ENCODE measurements around the gene MAGI2.
"Not testable (repeated sequence)": the region's sequence is repeated elsewhere in the genome, so short reads cannot be mapped to it uniquely, and the experiment has no call there.

MAGI2 gene

GRCh38 chr7:78014401-78014800 is 1439.1 kb downstream of the MAGI2 start:
- Histone ChIP-seq H3K27me3 (ENCODE audit: control insufficient read depth, insufficient read depth, low read length) (peaks cover 12% of the 10 kb centered on the region; the same call in 1 of the 2 replicates), H3K4me3 (ENCODE audit: low read depth, low read length) (no peak overlapping the region), H3K36me3 (ENCODE audit: control insufficient read depth, insufficient read depth, low read length) (no peaks in the 10 kb centered on the region), H3K9me3 (ENCODE audit: control insufficient read depth, insufficient read depth, low read depth, low read length) (no peaks in the 10 kb centered on the region), H3K27ac (ENCODE audit: low read depth, low read length) (no peak overlapping the region), H3K9ac (ENCODE audit: low read length) (no peak overlapping the region), H3K4me1 (ENCODE audit: control insufficient read depth, insufficient read depth, low read length) (peaks cover 16% of the 10 kb centered on the region)

- Histone ChIP-seq H3K36me3 (ENCODE audit: control insufficient read depth, insufficient read depth, low read length) (no peaks in the 10 kb centered on the region), H3K4me1 (ENCODE audit: control insufficient read depth, insufficient read depth, low read length) (peaks cover 9% of the 10 kb centered on the region), H3K4me3 (ENCODE audit: low read depth, low read length) (no peak overlapping the region), H3K9ac (ENCODE audit: low read length) (no peak overlapping the region), H3K27ac (ENCODE audit: low read depth, low read length) (no peak overlapping the region), H3K27me3 (ENCODE audit: control insufficient read depth, insufficient read depth, low read length) (peaks cover 5% of the 10 kb centered on the region; the same call in 1 of the 2 replicates), H3K9me3 (ENCODE audit: control insufficient read depth, insufficient read depth, low read depth, low read length) (no peaks in the 10 kb centered on the region)
Observed at GRCh38 chr7:78013386-78013785, 1440.1 kb downstream of the MAGI2 start.

- H3K4me3 ChIP-seq (ENCODE audit: low read depth, low read length), result no peak overlapping the region
- H3K9ac ChIP-seq (ENCODE audit: low read length), result no peak overlapping the region
- H3K27me3 ChIP-seq (ENCODE audit: control insufficient read depth, insufficient read depth, low read length), result no peaks in the 10 kb centered on the region
- H3K36me3 ChIP-seq (ENCODE audit: control insufficient read depth, insufficient read depth, low read length), result no peaks in the 10 kb centered on the region
- no peak overlapping the region for H3K27ac ChIP-seq (ENCODE audit: low read depth, low read length)
- no peaks in the 10 kb centered on the region for H3K9me3 ChIP-seq (ENCODE audit: control insufficient read depth, insufficient read depth, low read depth, low read length)
- H3K4me1 ChIP-seq (ENCODE audit: control insufficient read depth, insufficient read depth, low read length), result no peaks in the 10 kb centered on the region
Observed at GRCh38 chr7:78011642-78012041, 1441.8 kb downstream of the MAGI2 start.

- Histone ChIP-seq H3K4me1 (ENCODE audit: control insufficient read depth, insufficient read depth, low read length) (no peaks in the 10 kb centered on the region; the same call in 1 of the 2 replicates), H3K9me3 (ENCODE audit: control insufficient read depth, insufficient read depth, low read depth, low read length) (no peaks in the 10 kb centered on the region), H3K27me3 (ENCODE audit: control insufficient read depth, insufficient read depth, low read length) (no peaks in the 10 kb centered on the region), H3K9ac (ENCODE audit: low read length) (no peak overlapping the region), H3K36me3 (ENCODE audit: control insufficient read depth, insufficient read depth, low read length) (no peaks in the 10 kb centered on the region), H3K27ac (ENCODE audit: low read depth, low read length) (no peak overlapping the region), H3K4me3 (ENCODE audit: low read depth, low read length) (no peak overlapping the region)
Observed at GRCh38 chr7:78007231-78007630, 1446.2 kb downstream of the MAGI2 start.

- Histone ChIP-seq H3K36me3 (ENCODE audit: control insufficient read depth, insufficient read depth, low read length) (no peaks in the 10 kb centered on the region), H3K9me3 (ENCODE audit: control insufficient read depth, insufficient read depth, low read depth, low read length) (no peaks in the 10 kb centered on the region), H3K4me1 (ENCODE audit: control insufficient read depth, insufficient read depth, low read length) (no peaks in the 10 kb centered on the region; the same call in 1 of the 2 replicates), H3K27ac (ENCODE audit: low read depth, low read length) (no peak overlapping the region), H3K9ac (ENCODE audit: low read length) (no peak overlapping the region), H3K4me3 (ENCODE audit: low read depth, low read length) (no peak overlapping the region), H3K27me3 (ENCODE audit: control insufficient read depth, insufficient read depth, low read length) (no peaks in the 10 kb centered on the region)
Observed at GRCh38 chr7:78006063-78006755, 1447.3 kb downstream of the MAGI2 start.

GRCh38 chr7:78002715-78003114 is 1450.8 kb downstream of the MAGI2 start:
- H3K9me3 ChIP-seq (ENCODE audit: control insufficient read depth, insufficient read depth, low read depth, low read length), result no peaks in the 10 kb centered on the region
- H3K36me3 ChIP-seq (ENCODE audit: control insufficient read depth, insufficient read depth, low read length), result no peaks in the 10 kb centered on the region
- H3K4me3 ChIP-seq (ENCODE audit: low read depth, low read length), result no peak overlapping the region
- no peaks in the 10 kb centered on the region for H3K27me3 ChIP-seq (ENCODE audit: control insufficient read depth, insufficient read depth, low read length)
- no peak overlapping the region for H3K27ac ChIP-seq (ENCODE audit: low read depth, low read length)
- no peaks in the 10 kb centered on the region; the same call in 1 of the 2 replicates for H3K4me1 ChIP-seq (ENCODE audit: control insufficient read depth, insufficient read depth, low read length)
- no peak overlapping the region for H3K9ac ChIP-seq (ENCODE audit: low read length)

- Histone ChIP-seq H3K4me1 (ENCODE audit: control insufficient read depth, insufficient read depth, low read length) (no peaks in the 10 kb centered on the region; the same call in 1 of the 2 replicates), H3K9ac (ENCODE audit: low read length) (no peak overlapping the region), H3K9me3 (ENCODE audit: control insufficient read depth, insufficient read depth, low read depth, low read length) (no peaks in the 10 kb centered on the region), H3K36me3 (ENCODE audit: control insufficient read depth, insufficient read depth, low read length) (no peaks in the 10 kb centered on the region), H3K27me3 (ENCODE audit: control insufficient read depth, insufficient read depth, low read length) (no peaks in the 10 kb centered on the region), H3K4me3 (ENCODE audit: low read depth, low read length) (no peak overlapping the region), H3K27ac (ENCODE audit: low read depth, low read length) (no peak overlapping the region)
Observed at GRCh38 chr7:78002021-78002420, 1451.4 kb downstream of the MAGI2 start.

- not testable (repeated sequence) for H3K27ac ChIP-seq (ENCODE audit: low read depth, low read length); H3K27me3 ChIP-seq (ENCODE audit: control insufficient read depth, insufficient read depth, low read length); H3K9me3 ChIP-seq (ENCODE audit: control insufficient read depth, insufficient read depth, low read depth, low read length); H3K36me3 ChIP-seq (ENCODE audit: control insufficient read depth, insufficient read depth, low read length); H3K4me3 ChIP-seq (ENCODE audit: low read depth, low read length); H3K4me1 ChIP-seq (ENCODE audit: control insufficient read depth, insufficient read depth, low read length); H3K9ac ChIP-seq (ENCODE audit: low read length)
Observed at GRCh38 chr7:77999168-77999567, 1454.3 kb downstream of the MAGI2 start.

GRCh38 chr7:77995717-77996116 is 1457.8 kb downstream of the MAGI2 start:
- peaks cover under 1% of the 10 kb centered on the region; the same call in 1 of the 2 replicates for H3K4me1 ChIP-seq (ENCODE audit: control insufficient read depth, insufficient read depth, low read length)
- H3K4me3 ChIP-seq (ENCODE audit: low read depth, low read length), result no peak overlapping the region
- H3K36me3 ChIP-seq (ENCODE audit: control insufficient read depth, insufficient read depth, low read length), result no peaks in the 10 kb centered on the region
- no peaks in the 10 kb centered on the region for H3K9me3 ChIP-seq (ENCODE audit: control insufficient read depth, insufficient read depth, low read depth, low read length)
- H3K9ac ChIP-seq (ENCODE audit: low read length), result no peak overlapping the region
- H3K27me3 ChIP-seq (ENCODE audit: control insufficient read depth, insufficient read depth, low read length), result no peaks in the 10 kb centered on the region
- no peak overlapping the region for H3K27ac ChIP-seq (ENCODE audit: low read depth, low read length)

GRCh38 chr7:77993838-77994237 is 1459.6 kb downstream of the MAGI2 start:
- Histone ChIP-seq H3K9me3 (ENCODE audit: control insufficient read depth, insufficient read depth, low read depth, low read length) (no peaks in the 10 kb centered on the region), H3K36me3 (ENCODE audit: control insufficient read depth, insufficient read depth, low read length) (no peaks in the 10 kb centered on the region), H3K4me3 (ENCODE audit: low read depth, low read length) (no peak overlapping the region), H3K27ac (ENCODE audit: low read depth, low read length) (no peak overlapping the region), H3K4me1 (ENCODE audit: control insufficient read depth, insufficient read depth, low read length) (peaks cover 9% of the 10 kb centered on the region), H3K27me3 (ENCODE audit: control insufficient read depth, insufficient read depth, low read length) (no peaks in the 10 kb centered on the region), H3K9ac (ENCODE audit: low read length) (no peak overlapping the region)

- no peaks in the 10 kb centered on the region for H3K27me3 ChIP-seq (ENCODE audit: control insufficient read depth, insufficient read depth, low read length)
- H3K36me3 ChIP-seq (ENCODE audit: control insufficient read depth, insufficient read depth, low read length), result no peaks in the 10 kb centered on the region
- H3K9ac ChIP-seq (ENCODE audit: low read length), result no peak overlapping the region
- peaks cover 9% of the 10 kb centered on the region for H3K4me1 ChIP-seq (ENCODE audit: control insufficient read depth, insufficient read depth, low read length)
- no peak overlapping the region for H3K27ac ChIP-seq (ENCODE audit: low read depth, low read length)
- no peaks in the 10 kb centered on the region for H3K9me3 ChIP-seq (ENCODE audit: control insufficient read depth, insufficient read depth, low read depth, low read length)
- no peak overlapping the region for H3K4me3 ChIP-seq (ENCODE audit: low read depth, low read length)
Observed at GRCh38 chr7:77991656-77992055, 1461.8 kb downstream of the MAGI2 start.

Measured in HUES6 (cell line).